GM19397 (cell line): ENCODE measurements around the gene ERBB3.
"Not testable (repeated sequence)": the region's sequence is repeated elsewhere in the genome, so short reads cannot be mapped to it uniquely, and the experiment has no call there.

Experiments used
- ATAC-seq: cut with Tn5 transposase; IDR thresholded peaks from one replicate; pipeline ENCODE4 v1.9.1; 2021; ENCODE audit warnings: mild to moderate bottlenecking, moderate library complexity; ENCODE audit not compliant: unreplicated experiment

ERBB3 gene

GRCh38 chr12:56110571-56110970 is 30.6 kb downstream of the ERBB3 start:
- ATAC-seq: no peak

GRCh38 chr12:56114084-56114483 is 34.1 kb downstream of the ERBB3 start:
- ATAC-seq: no peak

- no peak for ATAC-seq
Observed at GRCh38 chr12:56115329-56115728, 35.4 kb downstream of the ERBB3 start.

GRCh38 chr12:56116267-56117081 is 36.5 kb downstream of the ERBB3 start, which contains the start of gene RPL41:
RPL41 (plus strand) TSS chr12:56116633.
- ATAC-seq: peak; percentile 39

GRCh38 chr12:56117082-56117706 is 37.2 kb downstream of the ERBB3 start:
- not testable (repeated sequence) for ATAC-seq

GRCh38 chr12:56117778-56118687 is 38.1 kb downstream of the ERBB3 start, which contains the start of gene ZC3H10:
ZC3H10 (plus strand) TSS chr12:56118266; CDS start chr12:56120563, 2,297 bp downstream.
- peak; percentile 81 for ATAC-seq

GRCh38 chr12:56118688-56119357 is 38.9 kb downstream of the ERBB3 start:
- no peak for ATAC-seq

GRCh38 chr12:56119361-56119796 is 39.4 kb downstream of the ERBB3 start:
- no peak for ATAC-seq

GRCh38 chr12:56120158-56120846 is 40.3 kb downstream of the ERBB3 start:
- no peak for ATAC-seq

GRCh38 chr12:56121204-56121870 is 41.4 kb downstream of the ERBB3 start:
- no peak for ATAC-seq

- no peak for ATAC-seq
Observed at GRCh38 chr12:56122637-56123036, 42.7 kb downstream of the ERBB3 start.

- ATAC-seq: no peak
Observed at GRCh38 chr12:56124133-56124532, 44.2 kb downstream of the ERBB3 start.

GRCh38 chr12:56126732-56127239 is 46.8 kb downstream of the ERBB3 start:
- no peak for ATAC-seq

GRCh38 chr12:56127485-56127887 is 47.5 kb downstream of the ERBB3 start:
- ATAC-seq: no peak

GRCh38 chr12:56127888-56128669 is 48.1 kb downstream of the ERBB3 start, which contains the start of gene ESYT1:
ESYT1 (plus strand) TSS chr12:56128267; CDS start chr12:56128320, 53 bp downstream.
- peak; percentile 85 for ATAC-seq

- no peak for ATAC-seq
Observed at GRCh38 chr12:56128670-56129205, 48.8 kb downstream of the ERBB3 start.

- ATAC-seq: peak; percentile 25
Observed at GRCh38 chr12:56129206-56129941, 49.4 kb downstream of the ERBB3 start.
